HG03575 (cell line): Measurements from ENCODE around the gene NTPCR.

Source experiments
- ATAC-seq: cut with Tn5 transposase; IDR thresholded peaks from one replicate; pipeline ENCODE4 v1.9.1; 2021; ENCODE audit not compliant: unreplicated experiment, insufficient number of reproducible peaks, low FRiP score; ENCODE audit errors: extremely low read depth

The NTPCR gene

DNA sequence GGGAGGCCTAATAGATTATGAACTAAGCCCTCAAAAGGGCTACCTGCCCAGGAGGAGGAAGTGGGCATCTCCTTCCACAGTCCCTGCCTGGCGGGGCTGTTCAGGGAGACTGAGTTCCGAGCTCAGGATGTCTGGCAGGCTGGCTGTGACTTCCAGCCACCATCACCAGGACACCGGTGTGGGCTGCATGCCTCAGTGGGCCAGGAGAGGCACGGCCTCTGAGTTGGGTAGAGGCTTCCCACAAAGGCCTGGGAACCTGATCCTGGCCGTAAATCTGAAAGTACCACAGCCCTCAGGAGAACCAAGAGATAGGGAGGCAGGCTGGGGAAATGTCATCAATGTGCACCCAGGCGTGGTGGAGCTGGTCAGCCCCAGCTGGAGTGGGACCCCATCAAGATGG, 29.1 kb downstream of the NTPCR start:
- no peak for ATAC-seq

DNA sequence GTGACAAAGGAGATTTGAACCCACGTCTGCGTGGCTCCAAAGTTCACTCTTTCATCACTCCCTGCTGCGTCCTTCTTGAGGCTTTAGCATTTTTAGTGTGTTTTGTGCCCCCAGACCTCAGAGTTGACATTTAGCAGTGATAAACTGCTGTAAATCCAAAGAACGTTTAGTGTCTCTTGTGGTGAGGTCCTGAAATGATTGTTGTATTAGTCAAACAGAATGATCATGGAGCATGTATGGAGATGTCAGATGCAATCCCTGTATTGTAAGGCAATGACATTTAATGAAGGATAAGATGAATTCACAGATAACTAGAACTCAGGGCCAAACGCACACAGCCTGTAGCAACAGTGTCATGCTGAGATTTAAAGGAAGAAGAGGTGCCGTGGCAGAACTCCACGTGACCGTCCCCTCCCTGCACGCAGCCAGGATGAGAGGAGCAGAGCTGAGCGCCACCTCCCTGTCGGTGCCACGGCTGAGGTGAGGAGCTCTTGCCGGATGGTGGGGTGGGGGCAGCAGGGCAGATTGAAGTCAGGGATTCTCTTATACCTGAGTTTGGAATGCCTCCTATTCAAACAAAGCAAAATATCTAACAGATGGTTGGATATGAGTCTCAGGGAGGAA, 30.1 kb downstream of the NTPCR start:
- ATAC-seq, result no peak

DNA sequence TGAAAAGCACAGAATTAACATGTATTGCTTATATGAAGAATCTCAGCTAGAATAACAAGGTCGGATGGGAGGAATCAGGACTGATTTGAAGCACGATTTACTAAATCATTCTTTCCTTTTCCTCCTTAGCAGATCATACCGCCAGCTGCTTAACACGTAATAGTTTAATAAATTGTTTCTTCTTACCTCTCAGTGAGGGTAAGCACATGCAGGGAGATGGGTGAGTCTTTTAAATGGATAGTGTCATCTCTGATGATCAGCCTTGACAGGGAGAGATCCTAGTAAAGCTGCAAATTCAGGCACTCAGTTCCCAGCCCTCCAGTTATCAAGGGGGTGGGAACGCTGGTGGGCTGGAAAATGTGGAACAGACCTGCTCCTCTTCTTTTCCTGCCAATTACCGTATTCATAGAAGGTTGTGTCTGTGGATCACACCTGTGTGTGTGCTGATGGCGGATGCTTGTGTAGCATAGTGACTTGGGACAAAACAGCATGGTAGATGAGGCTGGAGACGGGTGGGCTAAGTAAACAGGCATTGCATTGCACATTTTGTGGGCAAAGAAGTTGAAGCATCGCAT, 30.7 kb downstream of the NTPCR start:
- ATAC-seq, result no peak

DNA sequence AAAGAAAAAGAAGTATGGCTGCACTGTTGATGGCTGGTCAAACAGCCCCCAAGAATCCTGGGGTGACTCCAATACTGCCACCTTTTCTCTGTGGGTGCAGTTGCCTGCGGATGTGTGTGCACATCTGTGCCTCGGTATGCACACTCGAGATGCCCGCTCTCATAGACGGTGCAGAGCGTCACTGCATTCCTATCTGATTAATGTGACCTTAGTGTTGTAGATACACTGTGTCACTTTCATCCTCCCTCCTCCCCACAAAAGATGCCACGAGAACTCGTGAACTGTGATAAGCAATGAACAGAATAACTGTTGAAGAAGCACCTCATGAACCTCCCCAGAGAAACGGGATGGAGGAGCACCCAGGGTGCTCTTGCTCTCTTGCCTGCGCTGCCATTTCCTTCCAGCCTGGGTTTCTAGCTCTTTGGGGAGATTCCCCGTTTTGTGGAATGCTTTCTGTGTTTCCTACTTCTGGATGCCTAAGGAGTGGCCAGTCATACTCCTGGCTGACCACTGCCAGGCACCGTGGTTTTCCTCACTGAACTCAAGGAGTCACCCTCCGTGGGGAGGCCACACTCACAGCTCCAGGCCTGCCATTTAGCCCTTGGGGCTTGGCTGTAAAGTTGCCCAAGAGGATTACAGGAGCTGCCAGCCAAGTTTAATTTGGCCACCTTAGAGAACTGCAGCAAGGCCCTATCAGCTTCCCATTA, 32.0 kb downstream of the NTPCR start:
- no peak for ATAC-seq

DNA sequence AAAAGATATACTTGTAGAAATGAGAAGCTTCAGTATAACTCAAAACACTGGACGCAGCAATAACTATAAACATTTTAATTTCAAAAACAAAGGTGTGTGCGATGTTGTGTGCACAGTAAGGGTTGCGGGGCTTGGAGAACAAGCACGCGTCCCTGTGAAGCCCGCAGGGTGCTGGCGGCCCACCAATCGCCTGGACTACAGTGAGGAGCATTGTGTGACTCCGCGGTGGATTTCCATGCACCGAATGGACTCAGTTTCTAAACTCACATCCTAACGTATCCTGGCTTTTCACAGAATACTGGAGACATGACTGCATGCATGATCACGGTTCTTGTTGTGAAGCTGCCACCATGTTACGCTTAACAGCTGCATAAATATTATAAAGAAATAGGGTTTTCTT, 33.0 kb downstream of the NTPCR start:
- no peak for ATAC-seq

DNA sequence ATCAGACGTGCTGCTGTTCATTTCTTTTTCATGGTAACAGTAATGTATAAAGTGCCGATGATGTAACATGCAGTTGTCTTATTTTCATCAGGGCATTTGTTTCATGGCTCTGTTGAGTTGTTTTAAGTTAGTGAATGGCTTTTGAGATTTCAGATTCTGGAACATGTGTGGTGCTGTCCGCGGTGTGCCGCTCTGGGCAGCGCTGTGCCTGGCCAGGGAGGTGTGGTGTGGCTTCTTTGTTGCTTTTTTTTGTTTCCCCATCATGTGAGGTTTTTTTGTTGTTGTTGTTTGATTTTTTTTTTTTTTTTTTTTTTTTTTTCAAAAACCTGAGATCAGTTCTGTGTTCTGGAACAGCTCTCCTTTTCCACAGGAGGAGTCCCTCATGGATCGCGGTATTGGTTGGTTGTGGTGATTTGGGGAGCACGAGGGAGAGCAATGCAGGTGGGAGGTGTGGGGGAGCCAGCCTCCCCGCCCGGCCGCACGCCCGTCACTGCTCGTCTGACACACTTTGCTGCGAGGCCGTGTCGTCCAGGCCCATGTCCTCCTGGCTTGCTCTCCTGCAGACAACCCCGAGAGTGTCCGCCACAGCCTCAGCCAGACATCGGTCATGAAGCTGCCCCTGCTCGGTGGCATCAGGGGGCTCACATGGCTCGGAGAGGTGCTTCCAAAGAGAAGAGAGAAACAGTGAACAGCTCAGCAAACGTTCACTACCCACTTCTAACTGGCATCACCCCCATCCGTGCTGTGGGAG, 33.6 kb downstream of the NTPCR start:
- ATAC-seq, result no peak

DNA sequence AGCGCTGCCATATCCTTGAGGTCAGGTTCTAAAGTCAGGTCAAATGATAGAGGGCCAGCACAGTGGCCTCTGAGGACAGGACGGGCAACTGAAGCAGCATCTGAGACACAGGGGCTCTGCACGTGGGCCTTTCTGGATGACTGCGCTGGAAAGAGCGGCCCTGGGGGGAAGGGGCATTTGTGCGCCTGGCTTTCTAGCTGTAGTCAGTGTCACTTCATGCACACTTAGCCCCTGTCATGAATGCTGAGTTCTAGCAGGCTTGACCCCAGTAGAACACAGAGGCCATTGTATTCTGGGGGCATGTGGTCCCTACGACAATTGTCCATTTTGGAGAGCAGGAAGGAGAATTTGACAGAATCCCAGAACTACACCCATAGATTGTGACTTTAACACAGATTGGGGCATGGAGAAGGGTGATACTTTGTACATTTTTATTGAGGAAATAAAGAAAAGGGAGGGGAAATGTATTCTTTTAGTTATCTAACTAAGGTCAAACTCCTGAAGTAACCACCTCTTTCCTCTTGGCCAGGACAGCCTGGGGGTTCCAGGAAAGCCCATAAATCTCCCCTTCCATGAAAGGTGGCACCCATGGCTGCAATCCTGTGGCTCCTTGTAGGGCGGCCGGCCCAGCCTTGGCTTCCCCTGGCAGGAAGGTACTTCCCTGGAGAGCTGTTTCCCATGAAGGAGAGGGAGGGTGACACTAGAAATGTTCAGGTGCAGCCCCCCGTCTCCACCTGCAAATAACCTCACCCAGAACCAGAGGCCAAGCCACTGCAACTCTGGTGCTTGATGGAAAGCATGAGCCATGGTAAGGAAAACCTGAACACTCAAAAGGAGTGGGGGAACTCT, 34.4 kb downstream of the NTPCR start:
- ATAC-seq, result no peak

DNA sequence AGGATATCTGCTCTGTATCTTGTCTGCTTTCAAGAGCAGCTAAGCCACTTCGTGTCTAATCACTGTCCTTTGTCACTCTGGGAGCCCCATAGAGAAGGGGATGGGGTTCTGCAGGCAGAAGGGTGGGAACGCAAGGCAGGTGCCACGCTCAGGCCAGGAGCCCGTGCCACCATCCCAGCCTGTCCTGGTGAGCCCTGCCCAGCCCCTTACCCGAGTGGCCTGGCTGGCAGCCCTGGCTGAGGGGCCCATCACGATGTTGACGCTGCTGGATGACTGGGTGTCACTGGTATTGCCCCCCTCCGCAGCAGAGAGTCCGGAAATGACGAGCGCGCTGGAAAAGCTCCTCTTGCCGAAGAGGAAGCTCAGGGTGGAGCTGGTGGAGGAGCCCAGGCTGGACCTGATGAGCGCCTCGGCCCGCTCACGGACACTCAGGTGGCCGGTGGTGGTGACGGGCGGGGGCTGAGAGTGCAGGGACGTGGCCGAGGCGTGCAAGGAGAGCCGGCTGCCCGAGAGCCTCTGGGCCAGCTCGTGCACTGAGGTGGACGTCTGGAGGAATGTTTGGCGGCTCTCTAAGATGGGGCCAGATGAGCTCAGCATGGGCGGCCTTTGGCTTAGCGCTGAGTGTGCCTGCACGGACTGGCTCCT, 35.6 kb downstream of the NTPCR start:
- ATAC-seq, result no peak

DNA sequence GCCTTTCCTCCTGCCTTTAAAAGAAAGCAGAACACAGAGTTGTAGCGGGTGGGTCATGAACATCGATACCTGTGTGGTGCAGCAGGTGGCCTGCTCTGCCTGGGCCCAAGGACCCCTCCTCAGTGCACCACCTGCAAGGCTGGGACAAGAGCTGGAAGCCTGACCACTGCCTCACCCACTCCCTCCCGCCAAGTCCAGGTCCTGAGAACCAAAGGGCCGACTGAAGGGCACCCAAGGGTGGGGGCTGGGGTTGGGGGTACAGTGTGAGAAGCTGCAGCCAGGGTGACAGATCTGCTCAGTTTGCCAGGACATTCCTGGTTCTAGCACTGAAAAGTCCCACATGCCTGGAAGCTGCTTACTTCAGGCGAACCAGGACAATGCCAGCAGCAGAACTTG, 36.1 kb downstream of the NTPCR start:
- ATAC-seq, result no peak

DNA sequence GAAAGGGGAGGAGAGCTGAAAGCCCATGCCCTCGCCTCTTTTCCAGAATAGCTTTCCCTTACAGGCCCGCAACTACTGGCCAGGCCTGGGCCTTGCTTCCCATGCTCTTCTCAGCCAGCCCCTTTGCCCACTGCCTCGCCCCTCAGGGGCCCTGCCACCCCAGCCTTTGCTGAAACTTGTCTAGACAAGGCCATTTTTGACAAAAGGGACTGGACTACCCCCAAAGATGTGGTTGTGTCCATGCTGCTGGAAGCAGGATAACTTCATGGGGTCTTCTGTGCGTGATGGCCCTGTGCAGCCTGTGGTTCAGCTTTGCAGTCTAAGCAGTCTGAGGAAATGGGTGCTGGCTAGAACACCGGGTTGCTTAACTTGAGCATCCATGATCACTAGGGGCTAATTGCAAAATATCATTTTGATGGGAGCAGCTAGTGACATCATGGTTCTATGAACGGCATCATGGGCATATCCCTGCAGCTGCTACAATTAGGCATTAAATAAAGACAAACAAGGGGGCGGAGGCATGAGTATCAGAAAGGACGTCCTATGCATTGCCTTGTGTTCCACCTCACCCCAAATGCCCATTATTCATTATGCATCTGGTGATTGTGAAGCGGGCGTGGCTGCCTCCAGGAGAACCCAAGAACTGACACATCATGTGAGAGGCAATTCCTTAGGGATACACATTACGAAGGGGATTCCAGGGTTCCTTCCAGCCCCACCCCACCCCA, 36.8 kb downstream of the NTPCR start:
- no peak for ATAC-seq

DNA sequence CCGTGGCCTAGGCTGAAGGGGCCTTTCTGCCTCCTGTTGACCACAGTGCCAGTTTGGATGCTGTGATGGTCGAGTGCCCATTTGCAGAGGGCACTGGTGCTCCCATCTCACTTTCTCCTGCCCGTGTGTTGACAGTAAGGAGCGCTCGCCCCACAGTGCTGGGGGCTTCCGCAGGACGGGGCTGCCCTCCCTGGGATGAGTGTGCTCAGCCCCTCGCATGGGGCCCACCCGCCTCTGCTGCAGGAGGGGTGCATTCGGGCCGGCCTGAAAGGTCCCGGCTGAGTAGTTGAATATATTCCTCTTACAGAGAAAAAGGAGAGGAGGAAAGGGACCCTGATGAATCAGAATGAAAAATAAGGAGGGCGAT, 37.3 kb downstream of the NTPCR start:
- ATAC-seq, result no peak

DNA sequence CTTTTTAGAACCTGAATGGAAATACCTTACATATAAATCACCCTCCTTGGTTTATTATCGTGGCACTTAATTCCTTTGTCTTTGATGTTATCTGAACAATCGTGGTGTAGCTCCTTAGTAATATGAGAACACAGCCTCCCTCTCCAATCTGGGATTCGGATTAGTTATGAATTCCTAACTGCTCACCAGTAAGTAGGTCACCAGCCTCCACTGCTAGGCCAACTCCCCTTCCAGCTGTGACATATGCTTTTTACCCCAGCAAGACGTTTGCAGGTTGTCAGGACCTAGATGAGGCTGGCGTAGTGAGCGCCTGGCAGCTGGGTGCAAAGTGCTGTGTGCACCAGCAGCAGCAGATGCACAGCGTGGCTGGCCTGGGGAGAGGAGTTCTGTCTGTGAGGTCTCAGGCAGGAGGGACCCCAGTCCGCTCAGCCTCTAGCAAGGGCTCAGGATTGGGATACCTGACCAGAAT, 38.2 kb downstream of the NTPCR start:
- no peak for ATAC-seq

DNA sequence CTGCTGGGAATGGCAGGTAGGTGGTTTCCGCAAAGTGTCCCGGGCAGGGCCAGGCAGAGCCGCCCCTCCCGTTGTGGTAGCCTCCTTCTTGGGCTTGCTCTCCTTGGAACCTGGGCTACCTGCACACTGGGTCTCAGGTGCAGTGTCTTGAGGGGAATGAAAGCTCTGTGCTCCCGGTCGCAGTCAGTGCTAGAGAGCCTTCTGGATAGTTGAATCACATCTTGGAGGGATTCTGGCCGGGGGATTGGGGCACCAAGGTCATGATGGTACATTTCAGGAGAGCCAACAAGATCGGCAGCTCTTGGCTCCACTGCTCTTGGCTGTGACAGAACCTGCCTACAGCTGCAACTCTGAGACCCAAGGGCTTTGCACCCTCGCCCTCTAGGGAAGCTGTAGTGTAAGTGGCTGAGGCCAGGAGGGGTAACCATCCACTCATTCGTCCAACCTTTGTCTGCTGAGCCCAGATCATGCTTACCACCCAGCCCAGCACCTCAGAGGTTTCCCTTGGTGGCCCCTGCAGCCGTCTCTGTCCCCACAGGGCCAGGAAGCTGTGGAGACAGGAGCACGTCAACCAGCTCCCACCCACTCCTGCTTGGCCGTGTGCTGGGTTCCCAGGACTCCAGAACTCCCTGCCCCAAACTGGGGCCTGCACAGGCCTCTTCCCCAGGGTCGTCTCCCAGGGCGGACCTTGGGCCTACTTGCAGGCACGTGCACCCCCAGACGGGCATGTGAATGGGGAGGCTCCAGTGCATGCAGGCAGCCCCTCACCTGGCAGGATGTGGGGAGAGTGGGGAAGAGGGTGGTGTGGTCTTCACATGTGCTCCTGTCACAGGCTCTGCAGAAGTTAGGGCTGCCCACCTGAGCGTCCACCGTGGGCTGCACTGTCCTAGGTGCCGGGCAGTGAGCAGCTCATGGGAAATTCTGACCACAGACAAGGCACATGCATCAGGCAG, 40.0 kb downstream of the NTPCR start:
- ATAC-seq, result no peak

DNA sequence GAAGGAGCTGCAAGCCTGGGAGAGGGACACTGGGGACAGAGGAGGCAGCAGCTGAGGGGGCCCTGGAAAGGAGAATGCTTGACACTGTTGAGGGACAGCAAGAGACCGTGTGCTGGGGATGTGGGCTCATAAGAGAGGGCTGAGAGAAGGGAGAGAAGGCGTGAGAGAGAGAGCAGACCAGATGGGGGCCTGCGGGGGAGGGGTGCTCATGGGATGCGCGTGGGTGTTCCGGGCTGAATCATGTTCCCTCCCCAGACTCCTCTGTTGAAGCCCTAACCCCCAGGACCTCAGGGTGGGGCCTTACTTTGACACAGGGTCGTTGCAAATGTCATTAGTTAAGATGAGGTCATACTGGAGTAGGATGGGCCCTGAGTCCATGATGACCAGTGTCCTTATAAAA, 40.8 kb downstream of the NTPCR start:
- ATAC-seq, result no peak

DNA sequence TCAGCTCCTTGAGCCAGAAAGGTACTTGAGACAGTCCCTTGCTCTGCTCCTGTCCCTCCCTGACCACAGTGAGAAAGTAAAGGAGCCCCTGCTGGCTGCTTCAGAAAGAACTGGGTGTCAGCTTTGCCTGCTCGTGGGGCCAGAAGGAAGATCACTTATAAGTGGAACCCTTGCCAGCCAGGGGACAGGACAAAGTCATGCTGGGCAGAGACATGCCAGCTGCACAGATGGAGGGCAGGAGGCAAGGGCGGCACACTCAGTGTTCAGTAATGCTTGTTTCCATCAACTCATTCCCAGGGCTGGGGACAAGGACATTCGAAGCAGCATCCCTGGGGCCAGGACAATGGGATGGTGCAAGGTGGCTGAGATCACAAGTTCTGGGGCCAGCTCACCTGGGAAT, 41.8 kb downstream of the NTPCR start:
- no peak for ATAC-seq

DNA sequence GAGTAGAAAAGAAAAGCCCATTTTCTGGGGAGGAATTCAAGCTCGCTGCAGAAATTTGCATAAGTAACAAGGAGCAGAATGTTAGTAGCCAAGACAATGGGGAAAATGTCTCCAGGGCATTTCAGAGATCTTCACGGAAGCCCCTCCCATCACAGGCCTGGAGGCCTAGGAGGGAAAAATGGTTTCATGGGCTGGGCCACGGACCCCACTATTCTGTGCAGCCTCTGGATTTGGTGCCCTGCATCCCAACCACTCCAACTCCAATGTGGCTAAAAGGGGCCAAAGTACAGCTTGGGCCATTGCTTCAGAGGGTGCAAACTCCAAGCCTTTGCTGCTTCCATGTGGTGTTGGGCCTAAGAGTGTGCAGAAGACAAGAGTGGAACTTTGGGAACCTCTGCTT, 43.1 kb downstream of the NTPCR start:
- ATAC-seq, result no peak

DNA sequence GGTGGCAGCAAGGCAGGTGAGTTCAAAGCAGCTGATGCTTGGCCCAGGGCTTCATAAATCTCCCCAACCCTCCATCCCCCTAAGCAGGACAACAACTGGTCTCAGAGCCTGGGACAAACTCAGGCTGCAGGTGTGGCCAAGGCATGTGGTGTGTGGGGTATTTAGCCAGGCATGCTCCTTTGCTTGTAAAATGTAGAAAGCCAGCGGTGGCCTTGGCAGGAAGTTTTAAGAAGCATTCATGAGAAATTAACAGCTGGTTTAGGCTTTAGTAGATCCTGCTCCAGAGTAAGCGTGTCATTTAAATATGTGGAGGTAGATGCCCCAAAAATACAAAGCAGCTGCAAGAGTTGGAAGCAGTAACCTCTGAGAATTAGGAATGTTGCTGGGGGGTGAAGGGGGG, 44.8 kb downstream of the NTPCR start:
- ATAC-seq, result no peak
